NOMO-1 treated with dmso at 0.1 percent for 144 hours (cell line): ENCODE results near the gene PRR5.
"Not testable (repeated sequence)": the region's sequence is repeated elsewhere in the genome, so short reads cannot be mapped to it uniquely, and the experiment has no call there.

Experiments
- DNase-seq: peaks from one replicate; lab custom pipeline; 2025; ENCODE audit not compliant: unreplicated experiment; lab: John Stamatoyannopoulos, UW

PRR5 gene

GRCh38 chr22:44672632-44673031 lies 29.4 kb upstream of the PRR5 start:
- DNase-seq = no peak

GRCh38 chr22:44673406-44673805 lies 28.6 kb upstream of the PRR5 start:
- DNase-seq = no peak

GRCh38 chr22:44676066-44676440 lies 26.0 kb upstream of the PRR5 start:
- not testable (repeated sequence) for DNase-seq

- DNase-seq = no peak
These were observed 25.3 kb upstream of the PRR5 start for GRCh38 chr22:44676441-44677352.

GRCh38 chr22:44677353-44677840 lies 24.6 kb upstream of the PRR5 start:
- DNase-seq = no peak

GRCh38 chr22:44677871-44678555 lies 24.0 kb upstream of the PRR5 start:
- no peak for DNase-seq

GRCh38 chr22:44678556-44679305 lies 23.3 kb upstream of the PRR5 start:
- DNase-seq = no peak

GRCh38 chr22:44679306-44679647 lies 22.7 kb upstream of the PRR5 start:
- not testable (repeated sequence) for DNase-seq

GRCh38 chr22:44680058-44680457 lies 21.9 kb upstream of the PRR5 start:
- DNase-seq = no peak

- no peak for DNase-seq
These were observed 21.5 kb upstream of the PRR5 start for GRCh38 chr22:44680481-44680894.

- no peak for DNase-seq
These were observed 19.3 kb upstream of the PRR5 start for GRCh38 chr22:44682556-44683168.

GRCh38 chr22:44683237-44683636 lies 18.8 kb upstream of the PRR5 start:
- DNase-seq = no peak

- no peak for DNase-seq
These were observed 18.1 kb upstream of the PRR5 start for GRCh38 chr22:44683881-44684280.

GRCh38 chr22:44684506-44685383 lies 17.3 kb upstream of the PRR5 start:
- peak; percentile 81 for DNase-seq

- DNase-seq = peak; percentile 28
These were observed 16.5 kb upstream of the PRR5 start for GRCh38 chr22:44685384-44686056.

GRCh38 chr22:44686873-44687600 lies 15.0 kb upstream of the PRR5 start:
- no peak for DNase-seq

- no peak for DNase-seq
These were observed 12.8 kb upstream of the PRR5 start for GRCh38 chr22:44689173-44689572.

- no peak for DNase-seq
These were observed 12.0 kb upstream of the PRR5 start for GRCh38 chr22:44689915-44690524.
